Measurements from ENCODE around the gene MCOLN1. TPM values are rescaled to one million over a fixed set of nuclear protein-coding genes. Genes with fewer than 3 reads are reported as not detected.

Gene MCOLN1
- total and polyA plus RNA-seq, 2 donors from 2014 or later: 24.0 to 25.7 TPM

- peaks cover 0 to 2% (median 0%) of the 10 kb centered on the region in 3 donors for H3K4me1 ChIP-seq (ENCODE audit: control insufficient read depth in 2 of 3, insufficient read depth in 2 of 3, low read depth in 1 of 3, low read length in 3 of 3)
- FAIRE-seq (no peak), DNase-seq (no peak)
- no peaks in the 10 kb centered on the region for H3K9me3 ChIP-seq (ENCODE audit: control insufficient read depth in 2 of 3, insufficient read depth in 1 of 3, low read length in 3 of 3)
- H3K27ac ChIP-seq (ENCODE audit: low read depth in 2 of 2, low read length in 2 of 2): no peak overlapping the region
- H3K4me3 ChIP-seq (ENCODE audit: low read length in 3 of 3): no peak overlapping the region
- no peaks in the 10 kb centered on the region for H3K36me3 ChIP-seq (ENCODE audit: control insufficient read depth in 2 of 3, insufficient read depth in 3 of 3, low read length in 3 of 3)
- no peaks in the 10 kb centered on the region for H3K27me3 ChIP-seq (ENCODE audit: control insufficient read depth, insufficient read depth, low read length)
- intact Hi-C loops (cut with DNase I): no loop called here
- no peak for TF ChIP-seq CTCF (IDR thresholded peaks at IDR 0.05; ENCODE audit: borderline replicate concordance, extremely low read depth, insufficient read depth)
- H3K9ac ChIP-seq (ENCODE audit: low read length in 3 of 3): no peak overlapping the region
Observed at GRCh38 chr19:7478843-7479227, 43.6 kb upstream of the MCOLN1 start.

GRCh38 chr19:7480222-7480969 lies 42.0 kb upstream of the MCOLN1 start:
- intact Hi-C loops (cut with DNase I): no loop called here
- Histone ChIP-seq H3K4me3 (ENCODE audit: low read length in 3 of 3) (no peak overlapping the region), H3K27ac (ENCODE audit: low read depth in 2 of 2, low read length in 2 of 2) (peak overlapping the region in 1 of 2 donors; percentile 14), H3K27me3 (ENCODE audit: control insufficient read depth, insufficient read depth, low read length) (no peaks in the 10 kb centered on the region), H3K9me3 (ENCODE audit: control insufficient read depth in 2 of 3, insufficient read depth in 1 of 3, low read length in 3 of 3) (no peaks in the 10 kb centered on the region), H3K4me1 (ENCODE audit: control insufficient read depth in 2 of 3, insufficient read depth in 2 of 3, low read depth in 1 of 3, low read length in 3 of 3) (peaks cover 0 to 2% (median 0%) of the 10 kb centered on the region in 3 donors), H3K36me3 (ENCODE audit: control insufficient read depth in 2 of 3, insufficient read depth in 3 of 3, low read length in 3 of 3) (no peaks in the 10 kb centered on the region), H3K9ac (ENCODE audit: low read length in 3 of 3) (peak overlapping the region in 1 of 3 donors; percentile 26)
- no peak for FAIRE-seq
- DNase-seq: peak in 4 of 5 donors; percentile 66 to 78 (median 74)
- no peak for TF ChIP-seq CTCF (IDR thresholded peaks at IDR 0.05; ENCODE audit: borderline replicate concordance, extremely low read depth, insufficient read depth)

GRCh38 chr19:7480970-7481255 lies 41.5 kb upstream of the MCOLN1 start:
- no peak for FAIRE-seq
- Histone ChIP-seq H3K9me3 (ENCODE audit: control insufficient read depth in 2 of 3, insufficient read depth in 1 of 3, low read length in 3 of 3) (no peaks in the 10 kb centered on the region), H3K4me3 (ENCODE audit: low read length in 3 of 3) (no peak overlapping the region), H3K9ac (ENCODE audit: low read length in 3 of 3) (peak overlapping the region in 1 of 3 donors; percentile 26), H3K27me3 (ENCODE audit: control insufficient read depth, insufficient read depth, low read length) (no peaks in the 10 kb centered on the region), H3K36me3 (ENCODE audit: control insufficient read depth in 2 of 3, insufficient read depth in 3 of 3, low read length in 3 of 3) (no peaks in the 10 kb centered on the region), H3K27ac (ENCODE audit: low read depth in 2 of 2, low read length in 2 of 2) (no peak overlapping the region), H3K4me1 (ENCODE audit: control insufficient read depth in 2 of 3, insufficient read depth in 2 of 3, low read depth in 1 of 3, low read length in 3 of 3) (peaks cover 0 to 2% (median 0%) of the 10 kb centered on the region in 3 donors)
- TF ChIP-seq CTCF (IDR thresholded peaks at IDR 0.05; ENCODE audit: borderline replicate concordance, extremely low read depth, insufficient read depth): no peak
- intact Hi-C loops (cut with DNase I): no loop called here
- peak in 1 of 5 donors; percentile 26 for DNase-seq
